ENCODE data around the gene NAPB.
A peak's percentile ranks its signal among the peaks of the same experiment; 100 is the strongest.

Gene NAPB

GRCh38 chr20:23437126-23437899 lies 16.0 kb upstream of the NAPB start:
- no peak for DNase-seq (ENCODE audit: low read depth, low spot score)

GRCh38 chr20:23436681-23437080 lies 15.4 kb upstream of the NAPB start:
- DNase-seq (ENCODE audit: low read depth, low spot score), result no peak

GRCh38 chr20:23435626-23436539 lies 14.6 kb upstream of the NAPB start:
- no peak for DNase-seq (ENCODE audit: low read depth, low spot score)

- no peak for DNase-seq (ENCODE audit: low read depth, low spot score)
Observed at GRCh38 chr20:23434521-23435313, 13.4 kb upstream of the NAPB start.

GRCh38 chr20:23433628-23434027 lies 12.3 kb upstream of the NAPB start:
- DNase-seq (ENCODE audit: low read depth, low spot score), result no peak

GRCh38 chr20:23425129-23425528 lies 3.8 kb upstream of the NAPB start:
- no peak for DNase-seq (ENCODE audit: low read depth, low spot score)

GRCh38 chr20:23419995-23420901 lies 1.0 kb downstream of the NAPB start:
- DNase-seq (ENCODE audit: low read depth, low spot score), result peak; percentile 16

GRCh38 chr20:23419657-23419994 lies 1.7 kb downstream of the NAPB start:
- no peak for DNase-seq (ENCODE audit: low read depth, low spot score)

DNA sequence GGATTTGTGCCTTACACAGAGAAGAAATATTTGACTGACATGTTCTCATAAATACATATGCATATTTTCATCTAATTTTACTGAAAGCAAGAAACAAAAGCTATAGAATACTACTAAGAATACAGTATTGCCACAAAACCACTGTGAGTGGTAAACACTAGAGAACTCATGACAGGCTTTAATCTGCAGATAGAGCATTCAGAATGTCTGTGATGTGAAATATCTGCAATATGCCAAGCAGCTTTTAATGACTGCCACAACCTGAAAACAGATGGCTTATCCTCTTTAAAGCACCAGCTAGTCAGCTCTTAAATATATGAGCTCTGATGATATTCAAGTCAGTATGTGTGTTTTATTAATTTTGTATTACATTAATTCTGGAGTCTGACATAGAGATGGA lies 3.4 kb downstream of the NAPB start:
- no peak for DNase-seq (ENCODE audit: low read depth, low spot score)

- DNase-seq (ENCODE audit: low read depth, low spot score), result no peak
Observed at GRCh38 chr20:23415959-23416583, 5.2 kb downstream of the NAPB start.

DNA sequence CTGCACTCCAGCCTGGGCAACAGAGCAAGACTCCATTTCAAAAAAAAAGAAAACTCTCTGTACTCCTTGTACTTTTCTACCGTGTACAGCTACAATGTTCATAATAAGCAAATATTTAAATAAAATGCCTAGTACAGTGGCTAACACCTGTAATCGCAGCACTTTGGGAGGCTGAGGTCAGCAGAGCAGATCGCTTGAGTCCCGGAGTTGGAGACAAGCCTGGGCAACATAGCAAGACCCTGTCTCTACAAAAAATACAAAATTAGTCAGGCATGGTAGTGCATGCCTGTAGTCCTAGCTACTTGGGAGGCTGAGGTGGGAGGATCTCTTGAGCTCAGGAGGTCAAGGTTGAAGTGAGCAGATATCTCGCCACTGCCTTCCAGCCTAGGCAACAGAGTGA lies 5.7 kb downstream of the NAPB start:
- DNase-seq (ENCODE audit: low read depth, low spot score), result no peak

- DNase-seq (ENCODE audit: low read depth, low spot score), result no peak
Observed at GRCh38 chr20:23414526-23415188, 6.6 kb downstream of the NAPB start.

DNA sequence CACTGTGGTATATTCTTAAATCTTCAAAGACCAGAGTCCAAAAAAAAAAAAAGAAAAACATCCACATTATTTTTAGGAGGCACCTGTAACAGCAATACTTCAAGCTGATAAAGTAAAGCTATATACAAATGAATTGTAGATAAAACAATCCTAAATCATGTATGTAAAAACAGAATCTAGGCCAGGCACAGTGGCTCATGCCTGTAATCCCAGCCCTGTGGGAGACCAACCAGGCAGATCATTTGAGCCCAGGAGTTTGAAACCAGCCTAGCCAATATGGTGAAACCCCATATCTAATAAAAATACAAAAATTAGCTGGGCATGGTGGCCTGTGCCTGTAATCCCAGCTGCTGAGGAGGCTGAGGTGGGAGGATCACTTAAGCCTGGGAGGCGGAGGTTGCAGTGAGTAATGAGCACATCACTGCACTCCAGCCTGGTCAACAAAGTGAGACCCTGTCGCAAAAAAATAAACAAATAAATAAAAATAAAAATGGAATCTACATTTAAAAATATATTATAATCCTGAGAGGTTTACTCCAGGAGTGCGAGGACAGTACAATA lies 7.3 kb downstream of the NAPB start:
- DNase-seq (ENCODE audit: low read depth, low spot score), result no peak

- no peak for DNase-seq (ENCODE audit: low read depth, low spot score)
Observed at GRCh38 chr20:23412026-23412425, 9.3 kb downstream of the NAPB start.

GRCh38 chr20:23410916-23411695 lies 10.2 kb downstream of the NAPB start:
- DNase-seq (ENCODE audit: low read depth, low spot score), result no peak

GRCh38 chr20:23409800-23410199 lies 11.5 kb downstream of the NAPB start:
- no peak for DNase-seq (ENCODE audit: low read depth, low spot score)

- DNase-seq (ENCODE audit: low read depth, low spot score), result no peak
Observed at GRCh38 chr20:23408957-23409356, 12.3 kb downstream of the NAPB start.

GRCh38 chr20:23407781-23408464 lies 13.4 kb downstream of the NAPB start:
- DNase-seq (ENCODE audit: low read depth, low spot score), result no peak
